A375 (cell line): Measurements from ENCODE around the gene PDCD1. TPM values are rescaled to one million over a fixed set of nuclear protein-coding genes. Genes with fewer than 3 reads are reported as not detected.

Source experiments
- total RNA-seq: library from RNA; depleted of rRNA; stranded (reverse); fragments of >200 nt; shearing (Covaris generic); gene quantifications from 2 replicates; pipeline ENCODE4 v1.2.3, GENCODE V29; 2014; rRNA removed

The PDCD1 gene
- total RNA-seq, result not detected in 2 replicates

DNA sequence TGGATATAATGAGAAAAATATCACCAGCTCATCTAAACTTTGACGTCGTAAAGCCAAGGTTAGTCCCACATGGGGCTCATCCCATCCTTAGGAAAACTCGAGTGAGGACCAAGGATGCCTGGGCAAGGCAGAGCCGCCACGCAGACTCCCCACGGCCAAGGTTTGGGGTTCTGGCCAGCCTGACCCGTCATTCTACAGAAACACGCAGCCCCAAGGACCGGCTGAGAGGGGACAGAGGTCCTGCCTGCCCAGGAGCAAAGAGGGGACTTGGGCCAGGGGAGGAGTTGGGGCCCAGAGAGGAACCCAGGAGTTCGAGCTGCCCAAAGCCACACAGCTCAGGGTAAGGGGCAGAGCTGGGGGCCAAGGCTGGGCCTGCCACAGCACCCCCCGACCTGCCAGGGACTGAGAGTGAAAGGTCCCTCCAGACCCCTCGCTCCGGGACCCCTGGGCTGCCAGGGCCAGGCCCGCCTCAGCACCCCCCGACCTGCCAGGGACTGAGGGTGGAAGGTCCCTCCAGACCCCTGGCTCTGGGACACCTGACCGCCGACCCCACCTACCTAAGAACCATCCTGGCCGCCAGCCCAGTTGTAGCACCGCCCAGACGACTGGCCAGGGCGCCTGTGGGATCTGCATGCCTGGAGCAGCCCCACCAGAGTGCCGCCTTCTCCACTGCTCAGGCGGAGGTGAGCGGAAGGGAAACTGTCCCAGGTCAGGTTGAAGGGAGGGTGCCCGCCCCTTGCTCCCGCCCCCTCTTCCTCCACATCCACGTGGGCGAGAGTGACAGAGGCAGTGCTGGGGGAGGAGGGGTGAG is at the start of gene PDCD1:
Gene PDCD1, minus strand, starts transcription at position 689 of the 811 bp plus-strand sequence. Its CDS starts 56 bp downstream, at position 633.

DNA sequence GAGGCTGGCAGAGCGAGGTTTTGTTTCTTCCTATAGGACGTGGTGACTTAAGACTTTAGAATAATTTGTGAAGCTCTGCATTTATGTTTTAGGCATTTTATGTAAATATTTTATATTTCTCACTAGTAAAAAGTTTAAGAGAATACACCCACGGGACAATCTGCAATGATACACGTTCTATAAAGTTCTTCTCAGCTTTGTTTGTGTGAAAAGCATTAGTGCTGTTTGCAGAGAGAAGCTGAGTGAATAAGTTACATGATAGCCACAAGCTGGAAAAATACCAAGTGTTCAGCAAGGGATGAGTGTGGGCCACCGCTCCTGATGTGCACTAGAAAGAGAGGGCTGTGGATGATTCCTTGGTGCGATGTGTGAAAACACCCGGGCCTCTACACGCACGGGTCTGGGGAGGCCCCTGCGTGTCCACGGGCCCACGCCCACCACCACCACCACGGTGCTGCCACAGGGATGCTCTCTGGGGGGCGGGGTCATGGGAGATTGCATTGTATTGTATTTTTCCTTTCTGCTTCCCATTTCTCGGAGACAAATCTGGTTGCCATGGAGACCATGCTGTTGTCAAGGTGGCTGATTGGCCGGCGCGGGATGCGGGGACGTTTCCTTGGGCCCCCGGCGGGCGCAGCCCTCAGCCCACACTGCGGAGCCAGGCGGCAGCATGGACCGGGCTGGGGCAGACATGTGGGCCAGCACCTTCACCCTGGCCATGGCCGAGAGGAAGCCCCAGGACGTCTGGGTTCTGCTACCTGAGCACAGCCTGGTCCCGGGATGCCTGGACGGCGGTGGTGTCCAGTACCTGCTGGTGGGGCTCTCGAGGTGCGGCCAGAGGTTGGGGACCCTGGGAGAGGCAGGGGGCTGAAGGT is 10.6 kb upstream of the PDCD1 start, which contains the start of gene RTP5:
Gene RTP5, plus strand, starts transcription at position 643 of the 875 bp plus-strand sequence. Its CDS starts 28 bp downstream, at position 671.

DNA sequence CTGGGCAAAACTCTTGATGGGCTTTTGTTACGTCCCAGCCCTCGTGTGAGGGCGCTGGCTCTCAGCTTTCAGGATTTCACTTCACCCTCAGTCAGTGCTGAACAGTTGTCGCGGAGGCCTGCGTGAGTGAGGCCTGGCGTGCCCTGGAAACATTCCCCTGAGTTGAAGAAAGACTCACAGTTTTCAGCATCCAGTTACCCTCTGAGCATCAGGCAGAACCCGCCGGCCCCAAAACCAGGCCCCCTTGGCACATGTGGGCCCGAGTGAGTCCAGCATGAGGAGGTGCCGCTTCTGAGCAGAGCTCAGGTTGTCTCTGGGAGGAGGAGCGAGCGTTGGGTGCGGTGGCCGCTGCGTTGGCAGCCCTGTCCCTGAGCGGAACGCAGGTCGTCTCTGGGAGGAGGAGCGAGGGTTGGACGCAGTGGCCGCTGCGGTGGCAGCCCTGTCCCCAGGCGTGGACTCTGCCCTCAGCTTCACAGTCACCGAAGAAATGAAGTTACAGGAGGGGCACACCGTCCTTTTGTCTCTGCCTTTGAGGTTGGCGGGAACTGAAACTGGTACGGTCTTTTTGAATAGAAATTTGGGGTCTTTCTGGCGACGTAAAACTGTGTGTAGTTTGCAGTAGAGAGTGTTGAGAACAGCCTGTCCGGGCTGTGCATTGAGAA is 49.8 kb downstream of the PDCD1 start, which contains the start of gene NEU4:
Gene NEU4, plus strand, starts transcription at position 473 of the 662 bp plus-strand sequence. CDS start 5,292 bp downstream, outside the sequence.

Other genes starting within 250 kb of the PDCD1 start
- 60.0 and 64.0 TPM in 2 replicates for gene THAP4, start 221.7 kb downstream of the PDCD1 start, total RNA-seq
- gene ATG4B, start 221.2 kb downstream of the PDCD1 start, total RNA-seq, result 23.7 and 40.7 TPM in 2 replicates
- 52.4 and 56.2 TPM in 2 replicates for gene DTYMK, start 172.1 kb downstream of the PDCD1 start, total RNA-seq
- 37.2 and 47.0 TPM in 2 replicates for gene ING5, start 156.9 kb downstream of the PDCD1 start, total RNA-seq
- 21.9 and 26.9 TPM in 2 replicates for gene D2HGDH, start 124.3 kb downstream of the PDCD1 start, total RNA-seq
- not detected in 2 replicates for gene GAL3ST2, start 82.1 kb downstream of the PDCD1 start, total RNA-seq
- gene NEU4, start 49.7 kb downstream of the PDCD1 start, total RNA-seq, result 0.34 TPM in 1 of 2 replicates, not detected in the other
- gene RTP5, start 10.8 kb upstream of the PDCD1 start, total RNA-seq, result not detected in 2 replicates